Sigmoid colon (tissue), 4 donors: ENCODE results near the gene GNG14.
"Not testable (repeated sequence)": the region's sequence is repeated elsewhere in the genome, so short reads cannot be mapped to it uniquely, and the experiment has no call there.

Experiments
- POLR2A ChIP-seq, 2 donors: fragments of 450-650 bp; IDR thresholded peaks; one replicate each; pipeline ENCODE4 v1.6.1; 2016; ENCODE audit warnings: antibody characterized with exemption in 2 of 2, mild to moderate bottlenecking in 2 of 2, moderate library complexity in 2 of 2
- POLR2AphosphoS5 ChIP-seq, 4 donors: sonication (generic); formaldehyde crosslinking; IDR thresholded peaks; one replicate each; pipeline ENCODE4 v1.6.1; 2017; ENCODE audit warnings: antibody characterized with exemption in 4 of 4
- TF ChIP-seq, protein P1 (sequence below), 4 experiments: fragments of 450-650 bp in 3 of 4; fragments of 200-600 bp in 1 of 4; IDR thresholded peaks; one replicate each; pipeline ENCODE4 v1.5.1; 2016 to 2019; ENCODE audit warnings: antibody characterized with exemption in 4 of 4, mild to moderate bottlenecking in 3 of 4, moderate library complexity in 2 of 4

DNA sequence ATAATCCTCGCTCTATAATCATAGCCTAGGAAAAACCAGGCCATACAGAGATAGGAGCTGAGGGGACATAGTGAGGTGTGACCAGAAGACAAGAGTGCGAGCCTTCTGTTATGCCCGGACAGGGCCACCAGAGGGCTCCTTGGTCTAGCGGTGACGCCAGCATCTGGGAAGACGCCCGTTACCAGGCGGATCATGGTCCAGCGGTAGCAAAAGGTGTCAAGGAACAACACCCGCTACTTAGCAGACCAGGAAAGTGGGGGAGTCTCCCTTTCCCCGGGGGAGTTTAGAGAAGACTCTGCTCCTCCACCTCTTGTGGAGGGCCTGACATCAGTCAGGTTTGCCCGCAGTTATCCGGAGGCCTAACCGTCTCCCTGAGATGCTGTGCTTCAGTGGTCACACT, 24.3 kb downstream of the GNG14 start:
- TF ChIP-seq, protein P1, sequence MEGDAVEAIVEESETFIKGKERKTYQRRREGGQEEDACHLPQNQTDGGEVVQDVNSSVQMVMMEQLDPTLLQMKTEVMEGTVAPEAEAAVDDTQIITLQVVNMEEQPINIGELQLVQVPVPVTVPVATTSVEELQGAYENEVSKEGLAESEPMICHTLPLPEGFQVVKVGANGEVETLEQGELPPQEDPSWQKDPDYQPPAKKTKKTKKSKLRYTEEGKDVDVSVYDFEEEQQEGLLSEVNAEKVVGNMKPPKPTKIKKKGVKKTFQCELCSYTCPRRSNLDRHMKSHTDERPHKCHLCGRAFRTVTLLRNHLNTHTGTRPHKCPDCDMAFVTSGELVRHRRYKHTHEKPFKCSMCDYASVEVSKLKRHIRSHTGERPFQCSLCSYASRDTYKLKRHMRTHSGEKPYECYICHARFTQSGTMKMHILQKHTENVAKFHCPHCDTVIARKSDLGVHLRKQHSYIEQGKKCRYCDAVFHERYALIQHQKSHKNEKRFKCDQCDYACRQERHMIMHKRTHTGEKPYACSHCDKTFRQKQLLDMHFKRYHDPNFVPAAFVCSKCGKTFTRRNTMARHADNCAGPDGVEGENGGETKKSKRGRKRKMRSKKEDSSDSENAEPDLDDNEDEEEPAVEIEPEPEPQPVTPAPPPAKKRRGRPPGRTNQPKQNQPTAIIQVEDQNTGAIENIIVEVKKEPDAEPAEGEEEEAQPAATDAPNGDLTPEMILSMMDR (IDR thresholded peaks at IDR 0.05) = peak in 3 of 4 experiments; percentile 32 to 35 (median 33)
- not testable (repeated sequence) for TF ChIP-seq POLR2AphosphoS5, POLR2A (IDR thresholded peaks at IDR 0.05)
